Smooth muscle cell (in vitro differentiated cells): ENCODE results near the gene NQO1. TPM values are rescaled to one million over a fixed set of nuclear protein-coding genes. Genes with fewer than 3 reads are reported as not detected.

ENCODE experiments used
- DNase-seq: peaks from one replicate; lab custom pipeline; 2025; ENCODE audit not compliant: unreplicated experiment; lab: John Stamatoyannopoulos, UW
- H2AFZ ChIP-seq: fragments of 200-600 bp; sonication (generic); 2 replicates; pipeline ENCODE4 v1.6.0; 2016; ENCODE audit warnings: antibody characterized with exemption, low read depth, mild to moderate bottlenecking
- H3F3A ChIP-seq: fragments of 200-600 bp; sonication (generic); 2 replicates; pipeline ENCODE4 v1.6.0; 2017; ENCODE audit warnings: antibody characterized with exemption, low read depth
- H3K27ac ChIP-seq: fragments of 200-600 bp; sonication (generic); 2 replicates; pipeline ENCODE4 v1.5.1; 2016; ENCODE audit warnings: low read depth, mild to moderate bottlenecking
- H3K27me3 ChIP-seq: fragments of 200-600 bp; sonication (generic); 2 replicates; pipeline ENCODE4 v1.6.1; 2016; ENCODE audit warnings: low read depth, mild to moderate bottlenecking
- H3K36me3 ChIP-seq: fragments of 200-600 bp; sonication (generic); 2 replicates; pipeline ENCODE4 v1.5.1; 2016; ENCODE audit warnings: low read depth
- H3K4me1 ChIP-seq: fragments of 200-600 bp; sonication (generic); 2 replicates; pipeline ENCODE4 v1.5.1; 2016; ENCODE audit warnings: low read depth
- H3K4me2 ChIP-seq: fragments of 200-600 bp; sonication (generic); 2 replicates; pipeline ENCODE4 v1.6.0; 2016; ENCODE audit warnings: mild to moderate bottlenecking
- H3K4me3 ChIP-seq: fragments of 200-600 bp; sonication (generic); 2 replicates; pipeline ENCODE4 v1.5.1; 2016; ENCODE audit warnings: mild to moderate bottlenecking
- H3K79me2 ChIP-seq: fragments of 200-600 bp; sonication (generic); 2 replicates; pipeline ENCODE4 v1.6.0; 2016; ENCODE audit warnings: low read depth, mild to moderate bottlenecking
- H3K9ac ChIP-seq: fragments of 200-600 bp; sonication (generic); 2 replicates; pipeline ENCODE4 v1.6.0; 2016; ENCODE audit warnings: low read depth
- H3K9me3 ChIP-seq: fragments of 200-600 bp; sonication (generic); replicated peaks from 2 replicates; pipeline ENCODE4 v1.5.1; 2016; ENCODE audit warnings: low read depth
- H4K20me1 ChIP-seq: fragments of 200-600 bp; sonication (generic); 2 replicates; pipeline ENCODE4 v1.6.0; 2016; ENCODE audit warnings: low read depth
- CTCF ChIP-seq: fragments of 200-600 bp; sonication (generic); IDR thresholded peaks from 2 replicates; pipeline ENCODE4 v1.5.1; 2017; ENCODE audit warnings: borderline replicate concordance, mild to moderate bottlenecking, antibody characterized with exemption; ENCODE audit not compliant: insufficient read depth, poor library complexity, severe bottlenecking
- WGBS: methylation state at CpG from one replicate; pipeline ENCODE4 v1.1.7; 2016; ENCODE audit warnings: low lambda C conversion rate; 5-methylcytosine and 5-hydroxymethylcytosine counted together
- polyA plus RNA-seq: library from polyadenylated mRNA; unstranded; fragments of >200 nt; fragmentation: Nextera tagmentation; extraction: Ambion mirVana; gene quantifications from 2 replicates; pipeline ENCODE4 v1.2.1, GENCODE V29; 2016
- total RNA-seq: library from RNA; depleted of rRNA; stranded (reverse); fragments of >200 nt; gene quantifications from 2 replicates; pipeline ENCODE4 v1.2.3, GENCODE V29; 2014

The NQO1 gene
- total and polyA plus RNA-seq, 2 experiments from 2014 or later, result 121 to 129 TPM

- Histone ChIP-seq H3F3A (no peaks in the 10 kb centered on the region), H3K4me3 (no peak overlapping the region), H2AFZ (no peak overlapping the region), H3K9me3 (no peaks in the 10 kb centered on the region), H3K27ac (no peak overlapping the region), H3K4me1 (peaks cover 6% of the 10 kb centered on the region), H3K36me3 (peaks cover 23% of the 10 kb centered on the region), H3K9ac (no peak overlapping the region), H3K79me2 (peaks cover 30% of the 10 kb centered on the region), H3K4me2 (no peak overlapping the region), H4K20me1 (no peaks in the 10 kb centered on the region), H3K27me3 (no peaks in the 10 kb centered on the region)
- WGBS, result 91% methylated on average over 20 of the region's 20 CpGs
- no peak for DNase-seq
- no peak for TF ChIP-seq CTCF
Measured at GRCh38 chr16:69748694-69749345, 22.5 kb upstream of the NQO1 start.

GRCh38 chr16:69747115-69747514, 20.8 kb upstream of the NQO1 start:
- Histone ChIP-seq H3F3A (no peaks in the 10 kb centered on the region), H4K20me1 (no peaks in the 10 kb centered on the region), H3K9ac (no peak overlapping the region), H3K4me2 (no peak overlapping the region), H2AFZ (no peak overlapping the region), H3K4me3 (no peak overlapping the region), H3K4me1 (no peaks in the 10 kb centered on the region), H3K9me3 (no peaks in the 10 kb centered on the region), H3K27me3 (no peaks in the 10 kb centered on the region), H3K79me2 (peaks cover 13% of the 10 kb centered on the region), H3K27ac (no peak overlapping the region), H3K36me3 (peaks cover 23% of the 10 kb centered on the region)
- 38% methylated on average over 3 of the region's 8 CpGs for WGBS
- no peak for TF ChIP-seq CTCF
- no peak for DNase-seq

GRCh38 chr16:69745959-69746358, 19.6 kb upstream of the NQO1 start:
- H3K4me2 ChIP-seq, result no peak overlapping the region
- H3K79me2 ChIP-seq, result peaks cover 5% of the 10 kb centered on the region
- H3K4me3 ChIP-seq, result no peak overlapping the region
- H3K27me3 ChIP-seq, result no peaks in the 10 kb centered on the region
- H4K20me1 ChIP-seq, result no peaks in the 10 kb centered on the region
- no peak overlapping the region for H2AFZ ChIP-seq
- no peaks in the 10 kb centered on the region for H3K4me1 ChIP-seq
- 90% methylated on average over 10 of the region's 10 CpGs for WGBS
- no peak overlapping the region for H3K9ac ChIP-seq
- H3K9me3 ChIP-seq, result no peaks in the 10 kb centered on the region
- no peak overlapping the region for H3K27ac ChIP-seq
- no peak for DNase-seq
- H3F3A ChIP-seq, result no peaks in the 10 kb centered on the region
- H3K36me3 ChIP-seq, result peaks cover 26% of the 10 kb centered on the region
- no peak for TF ChIP-seq CTCF

GRCh38 chr16:69745232-69745612, 18.9 kb upstream of the NQO1 start:
- H3K27me3 ChIP-seq, result no peaks in the 10 kb centered on the region
- no peak overlapping the region for H3K27ac ChIP-seq
- no peaks in the 10 kb centered on the region for H3K9me3 ChIP-seq
- TF ChIP-seq CTCF, result no peak
- H2AFZ ChIP-seq, result no peak overlapping the region
- no peak overlapping the region for H3K4me2 ChIP-seq
- 97% methylated on average over 11 of the region's 11 CpGs for WGBS
- H3K36me3 ChIP-seq, result peaks cover 22% of the 10 kb centered on the region
- no peaks in the 10 kb centered on the region for H3F3A ChIP-seq
- H3K4me1 ChIP-seq, result no peaks in the 10 kb centered on the region
- no peak overlapping the region for H3K4me3 ChIP-seq
- no peaks in the 10 kb centered on the region for H4K20me1 ChIP-seq
- no peaks in the 10 kb centered on the region for H3K79me2 ChIP-seq
- no peak for DNase-seq
- no peak overlapping the region for H3K9ac ChIP-seq
